Measurements from ENCODE around the gene GRID1. TPM values are rescaled to one million over a fixed set of nuclear protein-coding genes. Genes with fewer than 3 reads are reported as not detected.

The GRID1 gene
- total and polyA plus RNA-seq, 8 donors, result 0.31 to 8.5 (median 1.0) TPM; not detected in 1

DNA sequence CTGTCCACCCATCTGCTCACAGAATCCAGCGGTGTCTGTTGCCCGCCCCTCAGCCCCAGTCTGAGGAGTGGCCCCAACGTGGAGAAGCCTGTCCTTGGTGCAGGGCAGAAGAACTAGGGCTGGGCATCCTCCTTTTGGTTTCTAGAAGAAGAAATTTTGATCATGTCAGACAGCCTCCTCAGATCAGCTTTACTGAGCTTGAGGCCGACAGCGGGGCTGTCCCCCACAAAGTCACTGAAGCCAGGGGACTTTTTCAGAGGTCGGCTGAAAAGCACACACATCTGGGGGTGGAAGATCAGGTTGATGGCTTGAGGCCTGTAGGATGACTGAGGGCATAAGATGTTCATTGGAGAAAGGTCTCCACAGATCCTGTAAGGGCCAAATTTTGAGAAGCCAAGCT, 767.9 kb downstream of the GRID1 start:
- 68 to 81% (median 75%) methylated on average over 4 to 6 of the region's 6 CpGs for WGBS, 5 donors
- no peak overlapping the region for H3K27ac ChIP-seq
- H3K9me3 ChIP-seq, result no peaks in the 10 kb centered on the region
- DNase-seq, result no peak
- H3K36me3 ChIP-seq, result no peaks in the 10 kb centered on the region
- H3K27me3 ChIP-seq, result no peaks in the 10 kb centered on the region
- H3K4me1 ChIP-seq, result no peaks in the 10 kb centered on the region
- H3K4me3 ChIP-seq, result no peak overlapping the region
- TF ChIP-seq EP300 (IDR thresholded peaks at IDR 0.05) (no peak), POLR2A (IDR thresholded peaks at IDR 0.05) (no peak), POLR2AphosphoS5 (IDR thresholded peaks at IDR 0.05) (no peak)
- TF ChIP-seq, protein P1, sequence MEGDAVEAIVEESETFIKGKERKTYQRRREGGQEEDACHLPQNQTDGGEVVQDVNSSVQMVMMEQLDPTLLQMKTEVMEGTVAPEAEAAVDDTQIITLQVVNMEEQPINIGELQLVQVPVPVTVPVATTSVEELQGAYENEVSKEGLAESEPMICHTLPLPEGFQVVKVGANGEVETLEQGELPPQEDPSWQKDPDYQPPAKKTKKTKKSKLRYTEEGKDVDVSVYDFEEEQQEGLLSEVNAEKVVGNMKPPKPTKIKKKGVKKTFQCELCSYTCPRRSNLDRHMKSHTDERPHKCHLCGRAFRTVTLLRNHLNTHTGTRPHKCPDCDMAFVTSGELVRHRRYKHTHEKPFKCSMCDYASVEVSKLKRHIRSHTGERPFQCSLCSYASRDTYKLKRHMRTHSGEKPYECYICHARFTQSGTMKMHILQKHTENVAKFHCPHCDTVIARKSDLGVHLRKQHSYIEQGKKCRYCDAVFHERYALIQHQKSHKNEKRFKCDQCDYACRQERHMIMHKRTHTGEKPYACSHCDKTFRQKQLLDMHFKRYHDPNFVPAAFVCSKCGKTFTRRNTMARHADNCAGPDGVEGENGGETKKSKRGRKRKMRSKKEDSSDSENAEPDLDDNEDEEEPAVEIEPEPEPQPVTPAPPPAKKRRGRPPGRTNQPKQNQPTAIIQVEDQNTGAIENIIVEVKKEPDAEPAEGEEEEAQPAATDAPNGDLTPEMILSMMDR (IDR thresholded peaks at IDR 0.05), result no peak
- intact Hi-C loops (cut with DNase I; ENCODE audit: low total_unique reads), result no loop called here

DNA sequence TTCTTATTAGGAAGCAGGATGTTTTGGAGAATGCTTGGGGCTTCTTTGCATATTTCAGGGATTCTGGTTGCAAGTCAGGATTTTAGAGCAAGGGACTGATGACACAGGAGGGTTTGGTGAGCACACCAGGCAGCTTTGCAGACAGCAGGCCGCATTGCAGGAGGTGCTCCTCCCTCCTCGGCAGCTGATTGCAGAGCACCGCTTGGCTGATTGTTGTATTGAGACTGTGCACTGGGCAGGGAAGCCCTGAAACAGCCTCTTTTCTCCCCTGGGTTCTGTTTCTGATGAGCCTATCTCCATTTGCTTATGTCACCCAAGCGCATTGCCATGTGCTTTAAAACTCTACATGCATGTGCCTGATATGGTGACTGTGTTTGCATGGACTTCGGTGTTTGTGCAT, 769.6 kb downstream of the GRID1 start:
- Histone ChIP-seq H3K27me3 (no peaks in the 10 kb centered on the region), H3K36me3 (no peaks in the 10 kb centered on the region), H3K4me1 (no peaks in the 10 kb centered on the region), H3K27ac (no peak overlapping the region), H3K4me3 (no peak overlapping the region), H3K9me3 (no peaks in the 10 kb centered on the region)
- no peak for DNase-seq
- intact Hi-C loops (cut with DNase I; ENCODE audit: low total_unique reads), result no loop called here
- WGBS, 5 donors, result 66 to 84% (median 72%) methylated on average over 5 of the region's 5 CpGs
- no peak for TF ChIP-seq EP300 (IDR thresholded peaks at IDR 0.05)
- TF ChIP-seq POLR2A (IDR thresholded peaks at IDR 0.05), result no peak
- TF ChIP-seq, protein P1 (IDR thresholded peaks at IDR 0.05), result no peak
- TF ChIP-seq POLR2AphosphoS5 (IDR thresholded peaks at IDR 0.05), result no peak

DNA sequence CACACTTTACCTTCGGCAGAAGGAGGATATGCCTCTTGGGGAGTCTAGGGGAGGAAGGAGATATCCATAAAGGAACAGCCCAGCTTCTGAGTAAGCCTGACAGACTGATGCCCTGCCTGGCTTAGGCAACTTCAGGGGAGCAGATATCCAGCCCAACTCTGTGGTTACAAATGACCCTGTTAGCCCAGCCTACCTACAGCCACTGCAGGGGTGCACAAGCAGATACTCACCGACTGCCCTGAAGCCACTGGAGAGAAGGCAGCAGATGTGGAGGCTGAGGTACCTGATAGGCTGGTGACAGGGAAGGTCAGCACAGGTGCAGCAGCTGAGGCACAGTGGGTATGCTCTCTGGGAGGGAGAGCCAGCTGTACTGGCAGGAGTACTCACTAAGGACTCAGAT, 770.2 kb downstream of the GRID1 start:
- WGBS, 5 donors, result 73 to 80% (median 75%) methylated on average over 2 of the region's 2 CpGs
- no peaks in the 10 kb centered on the region for H3K36me3 ChIP-seq
- no peak overlapping the region for H3K4me3 ChIP-seq
- intact Hi-C loops (cut with DNase I; ENCODE audit: low total_unique reads), result no loop called here
- H3K27me3 ChIP-seq, result no peaks in the 10 kb centered on the region
- no peak for DNase-seq
- TF ChIP-seq, protein P1 (IDR thresholded peaks at IDR 0.05), result no peak
- TF ChIP-seq EP300 (IDR thresholded peaks at IDR 0.05), result no peak
- TF ChIP-seq POLR2AphosphoS5 (IDR thresholded peaks at IDR 0.05), result no peak
- no peak for TF ChIP-seq POLR2A (IDR thresholded peaks at IDR 0.05)
- H3K9me3 ChIP-seq, result no peaks in the 10 kb centered on the region
- H3K4me1 ChIP-seq, result no peaks in the 10 kb centered on the region
- H3K27ac ChIP-seq, result no peak overlapping the region

DNA sequence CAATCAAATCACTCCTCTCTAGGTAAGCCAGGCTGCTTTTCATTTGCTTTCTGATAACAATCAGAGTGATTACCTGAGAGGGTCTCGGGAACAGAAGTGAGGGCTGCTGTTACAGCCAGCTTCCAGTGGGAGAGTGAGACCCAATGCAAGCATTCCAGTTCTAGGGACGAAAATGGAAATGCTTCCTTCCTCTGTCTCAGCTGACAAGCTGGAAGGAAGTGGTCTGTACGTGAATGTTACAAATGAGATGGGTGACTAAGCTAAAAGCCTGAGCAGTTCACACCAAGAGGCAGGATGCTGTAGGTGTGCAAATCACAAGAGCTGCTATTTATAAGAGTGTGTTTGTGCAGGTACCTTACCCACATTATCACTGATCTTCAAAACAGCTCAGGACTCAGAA, 772.4 kb downstream of the GRID1 start:
- WGBS, 5 donors, result 13 to 56% (median 27%) methylated on average over 1 to 3 of the region's 3 CpGs

DNA sequence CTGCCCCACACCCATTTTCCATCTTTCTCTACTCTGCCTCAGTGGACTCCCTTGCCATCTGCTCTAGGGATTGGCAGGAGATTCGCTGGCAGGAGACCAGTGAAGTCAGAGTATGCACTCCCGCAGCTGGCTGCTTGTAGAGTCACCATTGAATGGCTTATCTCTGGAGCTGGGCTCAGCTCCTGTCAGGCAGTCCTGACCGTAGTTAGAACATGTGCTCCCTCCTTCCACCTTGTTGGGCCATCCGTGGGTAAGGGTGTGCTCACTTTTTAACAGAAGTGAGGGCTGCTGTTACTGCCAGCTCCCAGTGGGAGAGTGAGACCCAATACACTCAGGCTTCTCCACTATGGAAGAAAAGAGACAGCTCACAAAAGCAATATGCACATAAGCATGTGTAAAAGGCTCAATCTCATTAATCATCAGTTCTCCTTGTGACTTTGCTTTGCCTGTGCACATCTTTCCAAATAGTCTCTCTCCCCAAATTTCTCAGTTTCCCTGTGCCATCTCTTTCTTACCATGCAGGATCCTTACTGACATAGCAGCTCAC, 773.3 kb downstream of the GRID1 start:
- Histone ChIP-seq H3K4me1 (no peaks in the 10 kb centered on the region), H3K27ac (no peak overlapping the region), H3K9me3 (no peaks in the 10 kb centered on the region), H3K36me3 (no peaks in the 10 kb centered on the region), H3K27me3 (no peaks in the 10 kb centered on the region), H3K4me3 (no peak overlapping the region)
- intact Hi-C loops (cut with DNase I; ENCODE audit: low total_unique reads), result no loop called here
- TF ChIP-seq POLR2A (IDR thresholded peaks at IDR 0.05) (no peak), POLR2AphosphoS5 (IDR thresholded peaks at IDR 0.05) (no peak), EP300 (IDR thresholded peaks at IDR 0.05) (no peak)
- TF ChIP-seq, protein P1 (IDR thresholded peaks at IDR 0.05), result no peak
- whole genome bisulfite sequencing, 5 donors, result 33 to 52% (median 41%) methylated on average over 4 of the region's 4 CpGs
- DNase-seq, result no peak

More for the DNA sequence above, 772.4 kb downstream of the GRID1 start:
- TF ChIP-seq POLR2AphosphoS5 (IDR thresholded peaks at IDR 0.05) (no peak), POLR2A (IDR thresholded peaks at IDR 0.05) (no peak)
- H3K27me3 ChIP-seq, result no peaks in the 10 kb centered on the region
- no peak overlapping the region for H3K4me3 ChIP-seq
- intact Hi-C loops (cut with DNase I; ENCODE audit: low total_unique reads), result no loop called here
- H3K4me1 ChIP-seq, result no peaks in the 10 kb centered on the region
- H3K9me3 ChIP-seq, result no peaks in the 10 kb centered on the region
- H3K27ac ChIP-seq, result no peak overlapping the region
- no peaks in the 10 kb centered on the region for H3K36me3 ChIP-seq
- DNase-seq, result no peak
